Spinal cord (tissue), 10 donors: ENCODE data around the gene KCNQ4. TPM values are rescaled to one million over a fixed set of nuclear protein-coding genes. Genes with fewer than 3 reads are reported as not detected.
A peak's percentile ranks its signal among the peaks of the same experiment; 100 is the strongest.

Experiments used
- DNase-seq, 6 donors: peaks; one replicate each; pipeline versions ENCODE4 v3.0.0 to v3.0.0-alpha.2; 2013 to 2015; ENCODE audit warnings: low spot score in 6 of 6, low read depth in 4 of 6
- H3K27ac ChIP-seq: one replicate; pipeline ENCODE4 v1.5.1; 2013; ENCODE audit warnings: low read depth, low read length, control low read depth
- H3K27me3 ChIP-seq: one replicate; pipeline ENCODE4 v1.6.1; 2013; ENCODE audit warnings: low read length; ENCODE audit not compliant: control insufficient read depth, insufficient read depth
- H3K36me3 ChIP-seq: one replicate; pipeline ENCODE4 v1.6.1; 2013; ENCODE audit warnings: low read length; ENCODE audit not compliant: control insufficient read depth, insufficient read depth
- H3K4me1 ChIP-seq: one replicate; pipeline ENCODE4 v1.6.1; 2013; ENCODE audit warnings: low read length; ENCODE audit not compliant: control insufficient read depth, insufficient read depth
- H3K4me3 ChIP-seq: one replicate; pipeline ENCODE4 v1.5.1; 2013; ENCODE audit warnings: low read depth, low read length, control low read depth
- H3K9me3 ChIP-seq: one replicate; pipeline ENCODE4 v1.6.1; 2013; ENCODE audit warnings: low read length; ENCODE audit not compliant: control insufficient read depth, insufficient read depth
- WGBS: methylation state at CpG from one replicate; pipeline ENCODE4 v1.1.5; 2013; ENCODE audit warnings: missing lambda C conversion rate; ENCODE audit not compliant: insufficient coverage; 5-methylcytosine and 5-hydroxymethylcytosine counted together
- polyA plus RNA-seq, 2 donors: library from polyadenylated mRNA; unstranded; fragments of 120-200 nt; gene quantifications; one replicate each; pipeline ENCODE4 v1.2.1, GENCODE V29; 2013; ENCODE audit not compliant: insufficient read length in 2 of 2
- total RNA-seq, 2 donors: library from RNA; depleted of rRNA in 1 of 2; stranded (reverse); fragments of 120-200 nt in 1 of 2; fragments of >200 nt in 1 of 2; gene quantifications; one replicate each; pipeline versions ENCODE4 v1.2.3 to v1.2.4, GENCODE V29; 2013 to 2014
- donor health status: healthy.

The KCNQ4 gene
- total and polyA plus RNA-seq, 4 donors: 1.3 to 7.5 (median 3.6) TPM

- WGBS: 95% methylated on average over 2 of the region's 3 CpGs
- H3K27ac ChIP-seq: no peak overlapping the region
- H3K4me3 ChIP-seq: no peak overlapping the region
- no peaks in the 10 kb centered on the region for H3K9me3 ChIP-seq
- H3K36me3 ChIP-seq: no peaks in the 10 kb centered on the region
- H3K27me3 ChIP-seq: no peaks in the 10 kb centered on the region
- DNase-seq: no peak
- peaks cover 53% of the 10 kb centered on the region for H3K4me1 ChIP-seq
Measured at GRCh38 chr1:40793617-40794016, 10.0 kb downstream of the KCNQ4 start.

DNA sequence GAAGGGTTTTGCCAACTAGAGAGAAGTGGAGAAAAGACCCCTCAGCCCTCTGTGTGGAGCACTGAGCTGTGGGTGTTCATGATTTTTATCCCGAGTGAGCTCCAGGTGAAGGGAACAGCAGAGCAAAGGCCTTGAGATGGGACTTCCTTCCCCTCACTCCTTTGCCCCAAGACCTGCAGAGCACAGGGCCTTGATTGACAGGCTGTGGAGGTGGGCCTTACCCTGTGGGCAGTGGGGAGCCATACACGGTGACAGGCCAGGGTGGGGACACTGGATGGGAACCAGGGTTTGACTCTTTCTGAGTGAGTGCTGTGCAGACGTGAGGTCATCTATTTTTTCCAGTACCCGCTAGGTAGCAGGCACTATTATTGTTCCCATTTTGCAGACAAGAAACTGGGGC, 10.5 kb downstream of the KCNQ4 start:
- no peak overlapping the region for H3K4me3 ChIP-seq
- no peaks in the 10 kb centered on the region for H3K9me3 ChIP-seq
- peaks cover 57% of the 10 kb centered on the region for H3K4me1 ChIP-seq
- H3K27ac ChIP-seq: no peak overlapping the region
- DNase-seq: no peak
- WGBS: 80% methylated on average over 4 of the region's 4 CpGs
- no peaks in the 10 kb centered on the region for H3K27me3 ChIP-seq
- no peaks in the 10 kb centered on the region for H3K36me3 ChIP-seq

DNA sequence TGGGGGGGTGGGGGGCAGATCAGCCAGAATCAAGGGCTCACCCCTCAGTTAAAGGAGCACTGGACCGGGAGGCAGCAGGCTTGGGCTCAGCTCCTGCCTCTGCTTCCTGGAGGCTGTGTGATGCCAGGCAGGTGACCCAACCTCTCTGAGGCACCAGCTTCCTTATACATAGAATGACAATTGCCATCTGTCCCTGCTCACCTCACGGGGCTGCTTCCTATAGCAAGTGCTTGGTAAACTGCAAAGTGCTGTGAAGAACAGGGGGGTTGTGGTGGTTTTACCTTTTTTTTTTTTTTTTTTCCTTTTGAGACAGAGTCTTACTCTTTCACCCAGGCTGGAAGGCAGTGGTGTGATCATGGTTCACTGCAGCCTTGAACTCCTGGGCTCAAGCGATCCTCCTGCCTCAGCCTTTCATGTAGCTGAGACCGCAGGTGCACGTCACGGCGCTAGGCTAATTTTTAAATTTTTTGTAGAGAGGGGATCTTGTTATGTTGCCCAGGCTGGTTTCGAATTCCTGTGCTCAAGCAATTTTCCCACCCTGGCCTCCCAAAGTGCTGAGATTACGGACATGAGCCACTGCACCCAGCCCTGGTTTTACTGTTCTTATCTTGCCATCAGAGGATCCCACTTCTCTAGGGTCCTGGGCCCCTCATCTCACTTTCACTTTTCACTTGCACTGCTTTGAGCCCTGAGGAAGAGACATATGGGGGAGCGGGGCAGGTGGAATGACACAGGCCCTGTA, 11.6 kb downstream of the KCNQ4 start:
- Histone ChIP-seq H3K4me1 (peaks cover 62% of the 10 kb centered on the region), H3K27ac (no peak overlapping the region), H3K27me3 (no peaks in the 10 kb centered on the region), H3K36me3 (no peaks in the 10 kb centered on the region), H3K4me3 (no peak overlapping the region), H3K9me3 (no peaks in the 10 kb centered on the region)
- DNase-seq: no peak
- 91% methylated on average over 4 of the region's 10 CpGs for WGBS

DNA sequence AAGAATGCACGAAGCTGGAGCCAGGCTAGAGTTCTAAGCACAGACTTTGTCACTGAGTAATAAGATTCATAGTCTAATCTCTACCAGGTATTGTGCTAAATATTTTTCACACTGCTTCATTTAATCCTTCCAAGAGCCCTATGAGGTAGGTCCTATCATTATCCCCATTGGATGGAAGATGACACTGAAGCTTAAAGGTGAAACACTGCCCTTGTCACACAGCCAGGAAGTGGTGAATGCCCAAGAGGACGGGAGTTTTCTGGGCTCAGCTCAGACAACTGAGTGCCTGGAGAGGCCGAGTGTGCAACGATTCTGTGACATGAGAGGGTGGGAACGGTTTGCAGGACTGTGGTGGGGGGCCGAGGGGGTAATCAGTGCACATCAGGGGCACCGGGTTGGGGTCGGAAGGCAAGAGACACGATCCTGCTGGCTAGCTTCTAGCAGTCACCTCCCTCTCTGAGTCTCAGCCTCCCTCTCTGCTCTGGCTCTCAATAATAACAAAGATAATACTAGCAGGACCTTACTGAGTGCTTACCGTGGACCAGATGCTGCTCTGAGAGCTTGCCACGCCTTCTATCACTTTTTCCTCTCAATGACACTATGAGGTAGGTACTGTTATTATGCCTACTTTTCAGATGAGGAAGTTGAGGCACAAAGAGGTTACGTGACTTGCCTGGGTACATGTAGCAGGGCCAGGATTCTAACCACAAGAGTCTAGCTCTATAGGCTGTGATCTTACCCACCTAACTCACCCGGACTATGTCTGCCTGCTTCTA, 12.4 kb downstream of the KCNQ4 start:
- Histone ChIP-seq H3K4me3 (no peak overlapping the region), H3K4me1 (peaks cover 62% of the 10 kb centered on the region), H3K27me3 (no peaks in the 10 kb centered on the region), H3K9me3 (no peaks in the 10 kb centered on the region), H3K27ac (no peak overlapping the region), H3K36me3 (no peaks in the 10 kb centered on the region)
- DNase-seq: no peak
- WGBS: 31% methylated on average over 4 of the region's 13 CpGs

- Histone ChIP-seq H3K9me3 (no peaks in the 10 kb centered on the region), H3K27me3 (no peaks in the 10 kb centered on the region), H3K36me3 (no peaks in the 10 kb centered on the region), H3K4me1 (peaks cover 61% of the 10 kb centered on the region), H3K27ac (no peak overlapping the region), H3K4me3 (no peak overlapping the region)
- 58% methylated on average over 6 of the region's 9 CpGs for WGBS
- DNase-seq: peak in 3 of 6 donors; percentile 53 to 79 (median 71)
Measured at GRCh38 chr1:40796939-40797667, 13.5 kb downstream of the KCNQ4 start.

GRCh38 chr1:40797668-40798010, 14.1 kb downstream of the KCNQ4 start:
- no peak for DNase-seq
- H3K27me3 ChIP-seq: no peaks in the 10 kb centered on the region
- no peak overlapping the region for H3K4me3 ChIP-seq
- no peaks in the 10 kb centered on the region for H3K9me3 ChIP-seq
- H3K4me1 ChIP-seq: peaks cover 62% of the 10 kb centered on the region
- no peaks in the 10 kb centered on the region for H3K36me3 ChIP-seq
- 85% methylated on average over 3 of the region's 3 CpGs for WGBS
- H3K27ac ChIP-seq: no peak overlapping the region

- H3K4me1 ChIP-seq: peaks cover 63% of the 10 kb centered on the region
- 67% methylated on average over 6 of the region's 8 CpGs for WGBS
- peak in 3 of 6 donors; percentile 43 to 76 (median 66) for DNase-seq
Measured at GRCh38 chr1:40798366-40799281, 15.0 kb downstream of the KCNQ4 start.

GRCh38 chr1:40799351-40799867, 15.8 kb downstream of the KCNQ4 start:
- Histone ChIP-seq H3K36me3 (no peaks in the 10 kb centered on the region), H3K27ac (peak overlapping the region; percentile 62), H3K27me3 (no peaks in the 10 kb centered on the region), H3K4me1 (peaks cover 63% of the 10 kb centered on the region), H3K4me3 (no peak overlapping the region), H3K9me3 (no peaks in the 10 kb centered on the region)
- 40% methylated on average over 9 of the region's 9 CpGs for WGBS
- DNase-seq: peak in 2 of 6 donors; percentile 60 to 68

More at GRCh38 chr1:40798366-40799281, 15.0 kb downstream of the KCNQ4 start:
- Histone ChIP-seq H3K36me3 (no peaks in the 10 kb centered on the region), H3K4me3 (no peak overlapping the region), H3K27ac (peak overlapping the region; percentile 62), H3K9me3 (no peaks in the 10 kb centered on the region), H3K27me3 (no peaks in the 10 kb centered on the region)

- H3K4me1 ChIP-seq: peaks cover 59% of the 10 kb centered on the region
- no peak overlapping the region for H3K27ac ChIP-seq
- H3K4me3 ChIP-seq: peak overlapping the region; percentile 19
- H3K9me3 ChIP-seq: no peaks in the 10 kb centered on the region
- DNase-seq: no peak
- H3K36me3 ChIP-seq: no peaks in the 10 kb centered on the region
- WGBS: 83% methylated on average over 1 of the region's 3 CpGs
- no peaks in the 10 kb centered on the region for H3K27me3 ChIP-seq
Measured at GRCh38 chr1:40801742-40802077, 18.1 kb downstream of the KCNQ4 start.
